NCI-H524 (cell line): ENCODE results near the gene GALNT18.

Experiments
- DNase-seq, 2 experiments: peaks; one replicate each; lab custom pipeline; 2025; lab: John Stamatoyannopoulos, UW

Gene GALNT18

GRCh38 chr11:11239959-11240358, 381.8 kb downstream of the GALNT18 start:
- DNase-seq: no peak

- no peak for DNase-seq
These were observed 384.6 kb downstream of the GALNT18 start for GRCh38 chr11:11237070-11237832.

GRCh38 chr11:11236498-11237059, 385.2 kb downstream of the GALNT18 start:
- DNase-seq: no peak

- DNase-seq: no peak
These were observed 390.0 kb downstream of the GALNT18 start for GRCh38 chr11:11231763-11232162.

- no peak for DNase-seq
These were observed 390.8 kb downstream of the GALNT18 start for GRCh38 chr11:11230802-11231562.

GRCh38 chr11:11230087-11230486, 391.7 kb downstream of the GALNT18 start:
- DNase-seq: no peak

GRCh38 chr11:11229647-11230046, 392.2 kb downstream of the GALNT18 start:
- no peak for DNase-seq

- no peak for DNase-seq
These were observed 394.3 kb downstream of the GALNT18 start for GRCh38 chr11:11227296-11228085.
